Osteoblast (primary cell): ENCODE data around the gene SDC3. TPM values are rescaled to one million over a fixed set of nuclear protein-coding genes. Genes with fewer than 3 reads are reported as not detected.

ENCODE experiments used
- DNase-seq: peaks from one replicate; pipeline ENCODE4 v3.0.0; 2011; ENCODE audit warnings: low spot score, mixed read lengths; ENCODE audit not compliant: insufficient read length; ENCODE audit errors: missing footprints
- H2AFZ ChIP-seq: 2 replicates; pipeline ENCODE4 v1.6.0; 2011; ENCODE audit warnings: mild to moderate bottlenecking, low read length
- H3K27ac ChIP-seq: 2 replicates; pipeline ENCODE4 v1.5.1; 2011; ENCODE audit warnings: mild to moderate bottlenecking, low read depth, low read length, moderate library complexity
- H3K27me3 ChIP-seq: 2 replicates; pipeline ENCODE4 v1.6.0; 2012; ENCODE audit warnings: mild to moderate bottlenecking, control low read depth, inconsistent platforms, low read length, moderate library complexity; ENCODE audit not compliant: insufficient read depth
- H3K36me3 ChIP-seq: 2 replicates; pipeline ENCODE4 v1.5.1; 2011; ENCODE audit warnings: mild to moderate bottlenecking, low read length, control low read depth, moderate library complexity; ENCODE audit not compliant: insufficient read depth
- H3K4me1 ChIP-seq: 2 replicates; pipeline ENCODE4 v1.5.1; 2011; ENCODE audit warnings: mild to moderate bottlenecking, low read length, control low read depth, moderate library complexity; ENCODE audit not compliant: insufficient read depth
- H3K4me2 ChIP-seq: 2 replicates; pipeline ENCODE4 v1.6.0; 2011; ENCODE audit warnings: mild to moderate bottlenecking, low read length; ENCODE audit not compliant: insufficient read depth
- H3K4me3 ChIP-seq: fragments of 200-600 bp; sonication (generic); 3 replicates; pipeline ENCODE4 v1.5.1; 2012; ENCODE audit warnings: mild to moderate bottlenecking, low read length, inconsistent platforms; ENCODE audit not compliant: insufficient read depth
- H3K79me2 ChIP-seq: 2 replicates; pipeline ENCODE4 v1.6.0; 2012; ENCODE audit warnings: mild to moderate bottlenecking, low read length, control low read depth, inconsistent platforms; ENCODE audit not compliant: insufficient read depth
- H3K9me3 ChIP-seq: 2 replicates; pipeline ENCODE4 v1.5.1; 2011; ENCODE audit warnings: low read depth, low read length, control low read depth
- H4K20me1 ChIP-seq: 2 replicates; pipeline ENCODE4 v1.6.0; 2012; ENCODE audit warnings: mild to moderate bottlenecking, low read length, control low read depth; ENCODE audit not compliant: insufficient read depth
- total RNA-seq: library from RNA; depleted of rRNA; stranded (reverse); fragments of >200 nt; gene quantifications from 2 replicates; pipeline ENCODE4 v1.2.3, GENCODE V29; 2012
- TF ChIP-seq, protein P1 (sequence below): IDR thresholded peaks from 2 replicates; pipeline ENCODE4 v1.5.1; 2011; ENCODE audit warnings: mild to moderate bottlenecking, low read depth, low read length, moderate library complexity; ENCODE audit errors: extremely low read depth

The SDC3 gene
- total RNA-seq, 1 donor, result 39.8 TPM

DNA sequence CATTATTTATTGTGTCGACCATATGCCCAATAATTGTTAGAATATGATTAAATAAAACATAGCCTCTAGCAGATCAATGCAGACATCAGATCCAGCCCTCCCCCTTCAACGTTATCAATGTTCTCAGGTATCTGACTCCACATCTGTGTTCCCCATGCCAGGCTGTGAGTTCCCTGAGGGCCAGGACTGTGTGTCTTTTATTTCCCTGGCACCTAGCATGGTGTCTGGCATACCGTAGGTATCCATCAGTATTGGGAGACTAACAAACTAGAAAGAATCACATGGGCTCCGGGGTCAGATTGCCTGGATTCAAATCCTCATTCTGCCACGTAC, 48.3 kb downstream of the SDC3 start:
- H2AFZ ChIP-seq, result no peak overlapping the region
- H3K36me3 ChIP-seq, result no peaks in the 10 kb centered on the region
- no peak overlapping the region for H3K4me3 ChIP-seq
- peaks cover 9% of the 10 kb centered on the region for H3K4me1 ChIP-seq
- no peak overlapping the region for H3K4me2 ChIP-seq
- no peak overlapping the region for H3K27ac ChIP-seq
- TF ChIP-seq, protein P1, sequence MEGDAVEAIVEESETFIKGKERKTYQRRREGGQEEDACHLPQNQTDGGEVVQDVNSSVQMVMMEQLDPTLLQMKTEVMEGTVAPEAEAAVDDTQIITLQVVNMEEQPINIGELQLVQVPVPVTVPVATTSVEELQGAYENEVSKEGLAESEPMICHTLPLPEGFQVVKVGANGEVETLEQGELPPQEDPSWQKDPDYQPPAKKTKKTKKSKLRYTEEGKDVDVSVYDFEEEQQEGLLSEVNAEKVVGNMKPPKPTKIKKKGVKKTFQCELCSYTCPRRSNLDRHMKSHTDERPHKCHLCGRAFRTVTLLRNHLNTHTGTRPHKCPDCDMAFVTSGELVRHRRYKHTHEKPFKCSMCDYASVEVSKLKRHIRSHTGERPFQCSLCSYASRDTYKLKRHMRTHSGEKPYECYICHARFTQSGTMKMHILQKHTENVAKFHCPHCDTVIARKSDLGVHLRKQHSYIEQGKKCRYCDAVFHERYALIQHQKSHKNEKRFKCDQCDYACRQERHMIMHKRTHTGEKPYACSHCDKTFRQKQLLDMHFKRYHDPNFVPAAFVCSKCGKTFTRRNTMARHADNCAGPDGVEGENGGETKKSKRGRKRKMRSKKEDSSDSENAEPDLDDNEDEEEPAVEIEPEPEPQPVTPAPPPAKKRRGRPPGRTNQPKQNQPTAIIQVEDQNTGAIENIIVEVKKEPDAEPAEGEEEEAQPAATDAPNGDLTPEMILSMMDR, result no peak
- H3K79me2 ChIP-seq, result no peaks in the 10 kb centered on the region
- DNase-seq, result no peak
- H4K20me1 ChIP-seq, result peaks cover 2% of the 10 kb centered on the region
- no peaks in the 10 kb centered on the region for H3K9me3 ChIP-seq
- peaks cover 5% of the 10 kb centered on the region for H3K27me3 ChIP-seq

GRCh38 chr1:30857964-30858363, 50.6 kb downstream of the SDC3 start:
- peaks cover 9% of the 10 kb centered on the region for H3K4me1 ChIP-seq
- peaks cover 2% of the 10 kb centered on the region for H4K20me1 ChIP-seq
- TF ChIP-seq, protein P1, result no peak
- H3K27ac ChIP-seq, result no peak overlapping the region
- H3K9me3 ChIP-seq, result no peaks in the 10 kb centered on the region
- H3K4me2 ChIP-seq, result no peak overlapping the region
- H3K27me3 ChIP-seq, result no peaks in the 10 kb centered on the region
- no peak overlapping the region for H3K4me3 ChIP-seq
- DNase-seq, result peak; percentile 19
- no peaks in the 10 kb centered on the region for H3K36me3 ChIP-seq
- no peak overlapping the region for H2AFZ ChIP-seq
- H3K79me2 ChIP-seq, result no peaks in the 10 kb centered on the region

- Histone ChIP-seq H3K4me1 (peaks cover 9% of the 10 kb centered on the region), H4K20me1 (peaks cover 2% of the 10 kb centered on the region), H3K27ac (no peak overlapping the region), H3K4me2 (no peak overlapping the region), H2AFZ (no peak overlapping the region), H3K79me2 (no peaks in the 10 kb centered on the region), H3K9me3 (no peaks in the 10 kb centered on the region), H3K27me3 (no peaks in the 10 kb centered on the region), H3K36me3 (no peaks in the 10 kb centered on the region), H3K4me3 (no peak overlapping the region)
- no peak for DNase-seq
- TF ChIP-seq, protein P1, result no peak
Measured at GRCh38 chr1:30857062-30857461, 51.5 kb downstream of the SDC3 start.

DNA sequence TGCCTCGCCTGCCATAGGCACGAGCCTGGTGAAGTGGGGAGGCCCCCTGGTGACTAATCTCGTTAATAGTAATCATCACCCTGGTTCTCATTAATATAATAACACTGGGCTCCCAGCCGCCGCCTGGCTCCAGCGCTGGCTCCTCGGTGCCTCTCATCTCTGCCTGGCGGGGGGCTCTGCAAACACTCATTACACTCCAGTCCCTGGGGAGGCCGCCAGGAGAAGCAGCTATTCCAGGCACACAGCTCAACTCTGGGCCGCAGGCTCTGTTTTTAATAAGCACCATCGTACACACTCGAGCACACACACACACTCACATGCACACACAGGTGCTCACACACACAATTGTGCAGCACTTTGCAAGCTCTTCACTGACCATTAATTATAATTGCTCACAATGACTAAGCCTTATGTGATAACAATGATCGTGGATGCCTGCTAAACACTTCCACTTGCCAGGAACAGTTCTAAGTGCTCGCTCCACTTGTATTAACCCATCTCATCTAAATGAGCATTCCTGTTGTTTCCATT, 52.2 kb downstream of the SDC3 start:
- Histone ChIP-seq H3K36me3 (no peaks in the 10 kb centered on the region), H3K4me2 (no peak overlapping the region), H3K27me3 (no peaks in the 10 kb centered on the region), H3K27ac (no peak overlapping the region), H3K79me2 (no peaks in the 10 kb centered on the region), H3K9me3 (no peaks in the 10 kb centered on the region), H2AFZ (no peak overlapping the region), H3K4me3 (no peak overlapping the region), H4K20me1 (peaks cover 2% of the 10 kb centered on the region), H3K4me1 (peaks cover 9% of the 10 kb centered on the region)
- TF ChIP-seq, protein P1, result no peak
- peak; percentile 61 for DNase-seq
